ENCODE data around the gene LRP10.

LRP10 gene

DNA sequence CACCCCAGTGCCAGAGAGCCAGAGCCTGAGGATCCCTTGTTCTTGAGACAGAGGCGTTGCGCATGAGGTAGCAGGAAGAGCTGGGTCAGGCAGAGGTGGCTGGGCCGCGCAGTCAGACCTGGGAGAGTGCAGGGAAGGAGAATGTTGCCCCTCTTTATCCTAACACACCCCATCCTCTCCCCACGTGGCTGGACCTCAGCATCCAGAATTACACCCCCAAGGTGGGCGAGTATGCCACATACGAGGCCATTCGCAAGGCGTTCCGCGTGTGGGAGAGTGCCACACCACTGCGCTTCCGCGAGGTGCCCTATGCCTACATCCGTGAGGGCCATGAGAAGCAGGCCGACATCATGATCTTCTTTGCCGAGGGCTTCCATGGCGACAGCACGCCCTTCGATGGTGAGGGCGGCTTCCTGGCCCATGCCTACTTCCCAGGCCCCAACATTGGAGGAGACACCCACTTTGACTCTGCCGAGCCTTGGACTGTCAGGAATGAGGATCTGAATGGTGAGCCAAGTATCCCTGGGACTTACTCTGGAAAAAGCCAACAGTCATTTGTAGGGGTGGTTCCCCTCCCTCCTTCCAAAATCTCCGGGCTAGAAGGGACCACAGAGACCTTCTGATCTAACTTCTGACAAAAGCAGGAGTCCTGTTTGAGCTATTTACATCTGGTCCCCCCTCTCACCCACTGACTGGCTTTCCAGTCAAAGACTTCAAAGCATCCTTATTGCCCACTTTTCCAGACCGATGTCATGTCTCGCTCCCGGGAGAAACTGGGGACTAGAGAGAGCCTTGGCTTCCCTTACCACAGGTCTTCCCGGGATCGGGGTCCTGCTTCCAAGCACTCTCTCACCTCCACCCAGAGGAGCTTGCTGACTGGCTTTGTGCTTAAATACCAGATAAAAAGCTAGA, 29.1 kb upstream of the LRP10 start:
- in situ Hi-C loops (cut with MboI; ENCODE audit: low sequenced_read_pairs): no loop called here

DNA sequence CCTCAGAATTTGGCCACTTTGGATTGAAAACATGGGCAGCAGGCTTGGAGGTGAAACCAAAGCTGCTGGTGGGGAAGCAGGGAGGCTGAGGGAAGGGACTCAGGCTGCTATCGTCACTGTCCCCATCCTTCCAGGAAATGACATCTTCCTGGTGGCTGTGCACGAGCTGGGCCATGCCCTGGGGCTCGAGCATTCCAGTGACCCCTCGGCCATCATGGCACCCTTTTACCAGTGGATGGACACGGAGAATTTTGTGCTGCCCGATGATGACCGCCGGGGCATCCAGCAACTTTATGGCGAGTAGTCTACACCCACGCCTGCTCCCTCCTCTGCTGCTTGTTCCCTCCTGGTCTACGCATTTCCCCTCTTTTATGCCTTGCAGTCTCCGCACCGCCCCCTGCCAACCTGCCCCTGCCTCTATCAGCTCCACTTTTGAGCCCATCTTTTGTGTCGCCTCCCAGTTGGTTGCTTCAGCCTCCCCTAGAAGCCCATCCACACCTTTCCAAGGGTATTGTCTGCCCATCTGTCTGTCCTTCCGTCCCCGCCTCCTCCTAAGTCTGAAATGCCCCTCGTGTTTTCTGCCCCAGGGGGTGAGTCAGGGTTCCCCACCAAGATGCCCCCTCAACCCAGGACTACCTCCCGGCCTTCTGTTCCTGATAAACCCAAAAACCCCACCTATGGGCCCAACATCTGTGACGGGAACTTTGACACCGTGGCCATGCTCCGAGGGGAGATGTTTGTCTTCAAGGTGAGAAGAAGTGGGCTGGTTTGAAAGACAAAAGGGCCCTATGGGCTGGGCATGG, 28.2 kb upstream of the LRP10 start:
- in situ Hi-C loops (cut with MboI; ENCODE audit: low sequenced_read_pairs): no loop called here

DNA sequence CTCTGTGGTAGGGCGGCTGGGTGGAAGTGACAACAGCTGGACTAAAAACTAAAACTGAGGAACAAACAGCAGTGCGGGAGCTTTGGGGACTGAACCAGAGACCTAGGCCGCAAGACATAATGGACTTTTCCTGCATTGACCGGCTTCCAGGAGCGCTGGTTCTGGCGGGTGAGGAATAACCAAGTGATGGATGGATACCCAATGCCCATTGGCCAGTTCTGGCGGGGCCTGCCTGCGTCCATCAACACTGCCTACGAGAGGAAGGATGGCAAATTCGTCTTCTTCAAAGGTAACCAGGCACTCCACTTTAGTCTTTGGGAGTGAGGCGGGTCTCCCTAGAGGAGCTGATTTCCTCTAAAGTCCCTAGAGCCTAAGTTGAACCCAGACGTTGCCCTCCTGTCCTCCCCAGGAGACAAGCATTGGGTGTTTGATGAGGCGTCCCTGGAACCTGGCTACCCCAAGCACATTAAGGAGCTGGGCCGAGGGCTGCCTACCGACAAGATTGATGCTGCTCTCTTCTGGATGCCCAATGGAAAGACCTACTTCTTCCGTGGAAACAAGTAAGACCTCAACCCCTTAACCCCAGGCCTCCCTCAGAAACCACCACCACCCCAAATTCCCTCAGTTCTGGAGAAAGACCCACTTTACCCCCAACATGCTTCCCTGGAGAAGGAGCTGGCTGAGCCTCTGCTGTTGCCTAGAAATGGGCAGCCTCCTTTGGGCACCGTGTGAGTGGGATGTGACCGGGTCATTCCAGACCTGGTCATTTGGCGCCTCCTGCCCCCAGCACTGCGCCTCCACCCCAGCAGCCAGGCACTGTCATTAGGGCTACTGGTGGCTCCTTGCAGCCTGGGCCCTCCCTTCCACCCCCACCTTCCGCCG, 27.1 kb upstream of the LRP10 start:
- in situ Hi-C loops (cut with MboI; ENCODE audit: low sequenced_read_pairs): no loop called here

DNA sequence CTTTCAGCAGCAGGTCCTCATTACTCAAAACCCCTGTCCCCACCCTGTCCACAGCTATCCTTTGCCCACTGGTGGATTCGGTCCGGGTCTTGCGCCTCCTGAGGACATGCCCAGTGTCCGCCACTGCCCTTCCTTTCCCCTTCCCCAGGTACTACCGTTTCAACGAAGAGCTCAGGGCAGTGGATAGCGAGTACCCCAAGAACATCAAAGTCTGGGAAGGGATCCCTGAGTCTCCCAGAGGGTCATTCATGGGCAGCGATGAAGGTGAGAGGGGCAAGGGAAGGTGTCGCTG, 26.5 kb upstream of the LRP10 start:
- in situ Hi-C loops (cut with MboI; ENCODE audit: low sequenced_read_pairs): no loop called here

DNA sequence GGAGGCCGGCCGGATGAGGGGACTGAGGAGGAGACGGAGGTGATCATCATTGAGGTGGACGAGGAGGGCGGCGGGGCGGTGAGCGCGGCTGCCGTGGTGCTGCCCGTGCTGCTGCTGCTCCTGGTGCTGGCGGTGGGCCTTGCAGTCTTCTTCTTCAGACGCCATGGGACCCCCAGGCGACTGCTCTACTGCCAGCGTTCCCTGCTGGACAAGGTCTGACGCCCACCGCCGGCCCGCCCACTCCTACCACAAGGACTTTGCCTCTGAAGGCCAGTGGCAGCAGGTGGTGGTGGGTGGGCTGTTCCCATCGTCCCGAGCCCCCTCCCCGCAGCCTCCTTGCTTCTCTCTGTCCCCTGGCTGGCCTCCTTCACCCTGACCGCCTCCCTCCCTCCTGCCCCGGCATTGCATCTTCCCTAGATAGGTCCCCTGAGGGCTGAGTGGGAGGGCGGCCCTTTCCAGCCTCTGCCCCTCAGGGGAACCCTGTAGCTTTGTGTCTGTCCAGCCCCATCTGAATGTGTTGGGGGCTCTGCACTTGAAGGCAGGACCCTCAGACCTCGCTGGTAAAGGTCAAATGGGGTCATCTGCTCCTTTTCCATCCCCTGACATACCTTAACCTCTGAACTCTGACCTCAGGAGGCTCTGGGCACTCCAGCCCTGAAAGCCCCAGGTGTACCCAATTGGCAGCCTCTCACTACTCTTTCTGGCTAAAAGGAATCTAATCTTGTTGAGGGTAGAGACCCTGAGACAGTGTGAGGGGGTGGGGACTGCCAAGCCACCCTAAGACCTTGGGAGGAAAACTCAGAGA, 25.5 kb upstream of the LRP10 start:
- in situ Hi-C loops (cut with MboI; ENCODE audit: low sequenced_read_pairs): no loop called here

DNA sequence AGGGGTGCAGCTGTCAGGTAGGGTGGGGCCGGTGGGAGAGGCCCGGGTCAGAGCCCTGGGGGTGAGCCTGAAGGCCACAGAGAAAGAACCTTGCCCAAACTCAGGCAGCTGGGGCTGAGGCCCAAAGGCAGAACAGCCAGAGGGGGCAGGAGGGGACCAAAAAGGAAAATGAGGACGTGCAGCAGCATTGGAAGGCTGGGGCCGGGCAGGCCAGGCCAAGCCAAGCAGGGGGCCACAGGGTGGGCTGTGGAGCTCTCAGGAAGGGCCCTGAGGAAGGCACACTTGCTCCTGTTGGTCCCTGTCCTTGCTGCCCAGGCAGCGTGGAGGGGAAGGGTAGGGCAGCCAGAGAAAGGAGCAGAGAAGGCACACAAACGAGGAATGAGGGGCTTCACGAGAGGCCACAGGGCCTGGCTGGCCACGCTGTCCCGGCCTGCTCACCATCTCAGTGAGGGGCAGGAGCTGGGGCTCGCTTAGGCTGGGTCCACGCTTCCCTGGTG, 24.7 kb upstream of the LRP10 start:
- in situ Hi-C loops (cut with MboI; ENCODE audit: low sequenced_read_pairs): no loop called here

DNA sequence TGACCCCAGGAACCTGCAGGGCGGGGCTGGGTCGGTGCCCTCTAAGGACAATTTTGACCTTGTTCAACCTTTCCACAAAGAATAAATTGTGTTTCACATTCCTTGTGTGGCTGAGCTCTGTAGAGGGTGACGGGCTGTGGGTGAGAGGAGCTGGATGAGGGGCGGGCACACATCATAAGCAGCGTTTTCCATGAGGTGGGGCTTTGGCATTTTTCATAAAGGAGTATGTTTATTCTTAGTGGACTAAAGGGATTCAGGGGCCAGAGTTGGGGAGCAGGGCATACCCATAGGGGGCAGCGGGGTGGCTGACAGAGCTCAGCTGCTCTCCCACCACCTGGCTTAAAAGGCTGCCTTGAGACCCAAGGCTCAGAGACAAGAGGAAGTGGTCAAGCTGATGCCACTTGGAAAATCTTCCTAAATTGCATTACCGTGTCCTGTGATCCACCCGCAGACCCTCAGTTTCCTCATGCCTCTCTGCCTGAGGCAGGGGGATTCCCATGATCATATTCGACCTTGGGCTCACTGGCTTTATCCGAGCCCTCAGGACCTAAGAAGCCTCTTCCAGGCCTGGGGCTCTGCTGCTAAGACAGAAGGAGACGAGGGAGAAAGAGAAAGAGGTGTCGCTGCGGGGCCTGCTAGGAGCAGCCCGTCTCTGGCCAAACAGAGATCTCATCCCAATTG, 23.7 kb upstream of the LRP10 start:
- in situ Hi-C loops (cut with MboI; ENCODE audit: low sequenced_read_pairs): no loop called here

DNA sequence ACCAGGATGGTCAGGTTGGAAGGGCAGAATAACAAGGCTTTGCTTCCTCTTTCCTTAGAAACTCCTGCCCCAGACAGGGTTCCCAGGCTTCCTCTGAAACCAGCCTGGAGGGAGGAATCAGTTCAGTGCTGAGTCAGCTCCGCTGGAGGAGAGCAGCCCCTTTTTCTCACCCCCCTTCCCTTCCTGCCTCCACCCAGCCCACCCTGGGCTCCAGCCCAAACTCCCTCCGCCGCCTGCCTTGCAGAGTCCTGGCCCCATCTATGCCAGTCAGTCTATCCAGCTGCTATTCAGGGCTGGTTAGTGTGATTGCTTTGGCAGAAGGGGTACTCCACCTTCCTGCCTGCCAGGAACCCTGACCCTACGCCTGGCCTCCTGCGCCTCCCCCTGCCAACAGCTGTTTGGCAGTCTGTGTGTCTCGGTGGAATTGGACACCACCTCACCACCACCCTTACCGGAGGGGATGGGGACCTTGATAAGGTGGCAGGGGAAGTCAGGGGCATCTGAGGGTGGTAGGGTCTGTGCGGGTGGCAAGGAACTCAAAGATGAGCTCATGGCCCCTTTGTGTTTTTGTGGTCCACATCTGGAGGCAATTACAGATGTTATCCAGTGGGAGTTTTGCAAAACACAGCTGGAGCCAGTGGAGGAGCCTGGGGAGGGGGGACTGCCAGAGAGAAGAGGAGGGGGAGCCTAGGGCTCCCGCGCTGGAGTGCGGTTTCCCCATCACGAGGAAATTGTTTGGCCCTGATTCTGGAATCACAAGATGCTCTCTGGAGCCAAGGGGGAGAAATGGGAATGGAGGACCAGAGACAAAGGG, 23.0 kb upstream of the LRP10 start:
- in situ Hi-C loops (cut with MboI; ENCODE audit: low sequenced_read_pairs): no loop called here

DNA sequence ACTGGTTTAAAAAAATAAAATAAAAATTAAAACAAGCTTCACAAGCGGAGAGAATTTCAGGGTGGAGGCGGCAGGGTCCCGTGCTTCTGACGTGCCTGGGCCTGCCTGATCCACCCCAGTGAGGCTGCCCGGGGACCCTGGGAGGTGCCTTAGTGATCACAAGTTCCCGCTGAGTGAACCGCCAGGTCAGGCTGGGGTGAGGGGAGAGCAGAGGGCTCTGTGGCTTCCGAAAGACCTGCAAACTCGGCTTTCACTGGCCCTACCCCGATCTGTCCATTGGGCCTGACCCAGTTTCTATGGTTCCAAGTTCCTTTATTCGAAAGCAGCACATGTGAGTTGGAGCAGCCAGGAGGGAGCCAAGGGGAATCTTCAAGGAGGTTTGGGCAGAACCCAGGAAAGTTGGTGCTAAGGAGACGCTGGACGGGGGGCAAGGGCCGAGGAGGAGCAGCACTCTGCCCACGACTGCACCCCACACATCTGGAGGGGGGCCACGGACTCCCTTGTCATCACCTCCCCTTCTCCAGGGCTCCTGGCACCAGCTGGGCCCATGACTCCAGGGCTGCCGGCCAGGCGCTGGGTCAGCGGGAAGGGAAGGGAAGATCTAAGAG, 22.2 kb upstream of the LRP10 start:
- in situ Hi-C loops (cut with MboI; ENCODE audit: low sequenced_read_pairs): no loop called here

DNA sequence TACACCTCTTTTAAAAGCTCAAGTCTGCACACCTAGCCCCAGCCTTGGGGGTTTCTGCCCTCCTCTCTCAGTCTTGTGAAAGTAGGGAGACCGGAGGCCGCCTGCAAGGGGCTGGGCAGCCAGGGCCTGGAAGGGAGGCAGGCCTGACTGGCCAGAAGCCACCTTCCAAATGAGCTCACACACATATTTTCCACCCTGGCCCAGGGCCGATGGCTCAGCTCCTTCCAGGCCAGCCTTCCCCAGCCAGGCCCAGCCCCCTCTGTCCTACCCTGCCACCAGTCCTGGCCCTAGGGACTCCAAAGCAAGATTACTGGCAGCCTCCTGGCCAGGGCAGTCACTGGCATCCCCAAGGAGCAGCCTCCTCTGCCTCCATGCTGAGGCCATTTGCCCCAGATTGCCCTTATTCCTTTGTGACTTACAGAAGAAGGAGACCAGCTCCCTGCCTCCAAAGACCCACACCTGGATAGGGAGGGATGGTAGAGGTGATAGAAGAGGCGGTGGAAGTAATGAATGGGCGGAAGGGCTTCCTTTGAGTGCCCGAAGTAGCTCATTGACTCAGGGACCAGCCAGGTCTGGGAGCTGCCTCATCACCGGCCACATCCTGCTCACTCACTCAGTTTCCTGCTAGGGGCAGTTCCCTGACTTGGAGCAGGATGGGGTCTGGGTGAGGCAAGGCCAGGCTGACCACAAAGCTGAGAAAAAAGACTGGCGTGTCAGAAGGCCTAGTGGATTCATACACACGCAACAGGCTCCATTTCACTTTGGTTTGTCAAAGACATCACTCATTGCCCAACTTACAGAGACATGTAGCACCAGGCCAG, 20.4 kb upstream of the LRP10 start:
- in situ Hi-C loops (cut with MboI; ENCODE audit: low sequenced_read_pairs): loop anchor here (25.0 kb wide), 1 partner anchor 289 kb away; no protein-coding TSS in a partner anchor

DNA sequence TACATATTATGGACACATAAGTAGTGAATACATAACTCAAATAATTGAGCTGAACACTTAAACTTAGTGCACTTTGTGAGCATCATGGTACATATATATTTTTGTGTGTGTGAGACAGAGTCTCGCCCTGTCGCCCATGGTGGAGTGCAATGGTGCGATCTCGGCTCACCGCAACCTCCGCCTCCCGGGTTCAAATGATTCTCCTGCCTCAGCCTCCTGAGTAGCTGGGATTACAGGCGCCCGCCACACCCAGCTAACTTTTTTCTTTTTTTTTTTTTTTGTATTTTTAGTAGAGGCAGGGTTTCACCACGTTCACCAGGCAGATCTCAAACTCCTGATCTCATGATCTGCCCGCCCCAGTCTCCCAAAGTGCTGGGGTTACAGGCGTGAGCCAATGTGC, 19.4 kb upstream of the LRP10 start:
- in situ Hi-C loops (cut with MboI; ENCODE audit: low sequenced_read_pairs): loop anchor here (25.0 kb wide), 1 partner anchor 290 kb away; no protein-coding TSS in a partner anchor

DNA sequence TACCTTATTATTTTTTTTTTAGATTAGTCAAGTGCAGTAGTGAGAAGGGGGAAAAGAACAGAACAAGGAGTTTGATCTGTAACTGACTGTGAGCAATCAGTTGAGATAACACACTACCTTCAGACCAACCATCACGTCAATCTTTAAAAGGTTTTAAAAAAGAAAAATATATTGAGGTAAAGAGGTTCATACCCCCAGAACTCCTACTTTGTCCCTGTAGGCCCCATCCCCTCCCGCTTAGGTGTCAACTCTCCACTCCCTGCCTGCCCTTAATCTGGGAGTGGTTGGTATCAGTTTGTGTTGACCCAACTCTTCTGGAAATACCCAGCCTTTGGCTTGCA, 19.0 kb upstream of the LRP10 start:
- in situ Hi-C loops (cut with MboI; ENCODE audit: low sequenced_read_pairs): loop anchor here (25.0 kb wide), 1 partner anchor 290 kb away; no protein-coding TSS in a partner anchor

DNA sequence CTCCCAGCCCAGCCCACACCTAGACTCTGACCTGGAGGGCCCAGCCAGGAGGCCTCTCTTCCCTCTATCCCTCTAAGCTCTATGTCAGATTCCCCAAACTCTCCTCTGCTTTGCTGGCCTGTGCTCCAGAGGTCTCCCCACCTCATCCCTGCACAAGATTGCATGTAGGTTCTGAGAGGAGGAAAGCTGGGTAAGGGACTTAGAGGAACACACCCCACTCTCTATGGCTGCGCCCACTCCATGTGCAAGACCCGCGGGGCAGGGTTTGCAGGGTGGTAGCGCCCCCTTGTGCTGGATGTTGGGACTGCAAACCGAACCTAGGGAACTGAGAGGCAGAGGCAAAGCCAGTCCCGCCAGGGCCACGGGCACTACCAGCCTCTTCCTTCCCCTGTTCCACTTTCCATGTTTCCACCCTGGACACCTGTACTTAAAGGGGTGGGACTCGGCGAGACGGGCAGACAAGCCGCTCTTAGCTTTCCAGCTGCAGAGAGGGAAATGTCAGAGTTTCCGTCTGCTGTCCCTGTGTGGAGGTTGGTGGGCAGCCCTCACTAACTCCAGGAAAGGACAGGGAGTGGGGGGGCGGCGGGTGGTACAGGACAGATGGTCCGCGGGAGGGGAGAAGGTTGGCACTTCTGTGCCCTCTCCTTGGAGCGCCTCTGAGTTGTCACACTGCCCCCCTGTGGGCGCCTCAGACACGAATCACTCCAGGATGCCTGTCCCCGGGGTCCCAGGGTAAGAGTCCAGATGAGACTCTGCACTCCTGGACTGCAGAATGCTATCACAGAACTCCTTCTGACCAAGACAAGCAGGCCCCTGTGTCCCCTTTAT, 18.4 kb upstream of the LRP10 start:
- in situ Hi-C loops (cut with MboI; ENCODE audit: low sequenced_read_pairs): loop anchor here (25.0 kb wide), 1 partner anchor 291 kb away; no protein-coding TSS in a partner anchor

DNA sequence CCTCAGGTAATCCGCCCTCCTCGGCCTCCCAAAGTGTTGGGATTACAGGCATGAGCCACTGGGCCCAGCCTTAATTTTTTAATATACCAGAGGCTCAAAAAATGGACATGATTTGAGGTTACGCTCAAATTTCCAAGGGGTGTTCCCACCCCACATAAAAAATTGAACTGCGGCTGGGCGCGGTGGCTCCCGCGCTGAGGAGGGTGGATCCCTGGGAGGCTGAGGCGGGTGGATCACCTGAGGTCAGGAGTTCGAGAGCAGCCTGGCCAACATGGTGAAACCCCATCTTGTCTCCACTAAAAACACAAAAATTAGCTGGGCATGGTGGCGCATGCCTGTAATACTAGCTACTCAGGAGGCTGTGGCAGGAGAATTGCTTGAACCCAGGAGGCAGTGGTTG, 17.2 kb upstream of the LRP10 start:
- in situ Hi-C loops (cut with MboI; ENCODE audit: low sequenced_read_pairs): loop anchor here (25.0 kb wide), 1 partner anchor 292 kb away; no protein-coding TSS in a partner anchor

DNA sequence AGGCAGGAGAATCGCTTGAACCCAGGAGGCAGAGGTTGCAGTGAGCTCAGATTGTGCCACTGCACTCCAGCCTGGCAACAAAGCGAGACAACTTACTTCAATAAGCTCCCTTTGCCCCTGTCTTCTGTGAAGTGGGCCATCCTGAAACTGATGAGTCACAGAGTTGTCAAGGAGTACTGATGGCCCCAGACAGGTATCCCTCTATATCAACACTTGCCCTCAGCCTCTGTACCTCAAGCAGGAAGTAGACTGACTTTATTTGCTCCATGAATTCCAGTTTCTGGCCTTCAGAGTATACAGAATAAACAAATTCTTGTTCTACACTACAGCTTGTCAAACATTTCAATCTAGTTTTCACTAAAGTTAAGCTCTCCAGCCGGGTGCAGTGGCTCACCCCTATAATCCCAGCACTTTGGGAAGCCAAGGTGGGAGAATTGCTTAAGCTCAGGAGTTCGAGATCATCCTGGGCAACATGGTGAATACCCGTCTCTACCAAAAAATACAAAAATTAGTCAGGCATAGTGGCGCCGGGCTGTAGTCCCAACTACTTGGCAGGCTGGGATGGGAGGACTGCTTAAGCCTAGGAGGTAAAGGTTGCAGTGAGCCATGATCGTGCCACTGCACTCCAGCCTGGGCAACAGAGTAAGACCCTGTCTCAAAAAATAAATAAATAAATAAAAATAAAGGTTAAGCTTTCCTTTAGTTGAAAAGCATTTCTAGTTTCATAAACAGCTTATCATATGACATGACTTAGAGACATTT, 16.4 kb upstream of the LRP10 start:
- in situ Hi-C loops (cut with MboI; ENCODE audit: low sequenced_read_pairs): loop anchor here (25.0 kb wide), 1 partner anchor 293 kb away; no protein-coding TSS in a partner anchor

DNA sequence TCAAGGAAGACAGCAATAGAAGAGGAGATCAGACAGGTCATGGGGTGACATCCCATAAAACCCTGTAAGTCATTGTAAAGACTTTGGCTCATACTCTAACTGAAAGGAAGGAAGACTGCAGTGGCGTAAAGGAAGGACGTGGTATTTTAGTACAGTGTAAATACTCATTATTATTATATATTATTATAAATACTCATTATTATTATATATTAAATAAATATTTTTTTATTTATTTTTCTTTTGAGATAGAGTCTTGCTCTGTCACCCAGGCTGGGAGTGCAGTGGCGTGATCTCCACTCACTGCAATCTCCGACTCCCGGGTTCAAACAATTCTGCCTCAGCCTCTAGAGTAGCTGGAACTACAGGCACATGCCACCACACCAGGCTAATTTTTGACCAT, 15.1 kb upstream of the LRP10 start:
- in situ Hi-C loops (cut with MboI; ENCODE audit: low sequenced_read_pairs): loop anchor here (25.0 kb wide), 1 partner anchor 294 kb away; no protein-coding TSS in a partner anchor

Data from HL-60/S4 treated with retinoic acid at 250 ng/mL for 4 days and 3 days (cell line).